Activated CD4-positive, alpha-beta memory T cell treated with anti-CD3 and anti-CD28 coated beads, Interleukin-2, amount 10 ng/mL, durations not matched to agents 7 days and 5 days (primary cell): ENCODE data around the gene KDM8. TPM values are rescaled to one million over a fixed set of nuclear protein-coding genes. Genes with fewer than 3 reads are reported as not detected.

Experiments
- CTCF ChIA-PET: fragments of 350-600 bp; sonication (Branson Sonifier 250); formaldehyde crosslinking; loops from one replicate; lab custom pipeline; 2021; ENCODE audit warnings: antibody characterized with exemption, inconsistent platforms; lab: Charles Lee
- POLR2A ChIA-PET: fragments of 350-600 bp; sonication (Branson Sonifier 250); formaldehyde crosslinking; loops from one replicate; lab custom pipeline; 2021; ENCODE audit warnings: antibody characterized with exemption; lab: Charles Lee
- DNase-seq: peaks from one replicate; pipeline ENCODE4 v3.0.0-alpha.2; 2020
- H3K27ac Mint-ChIP-seq: one replicate; pipeline ENCODE4 v1.8.0; 2021; ENCODE audit warnings: mild to moderate bottlenecking, mixed read lengths
- H3K27me3 Mint-ChIP-seq: one replicate; pipeline ENCODE4 v1.8.0; 2021; ENCODE audit warnings: mixed read lengths
- H3K36me3 Mint-ChIP-seq: one replicate; pipeline ENCODE4 v1.8.0; 2021; ENCODE audit warnings: low read depth, mixed read lengths
- H3K4me1 Mint-ChIP-seq: one replicate; pipeline ENCODE4 v1.8.0; 2021; ENCODE audit warnings: mixed read lengths
- H3K4me3 Mint-ChIP-seq: one replicate; pipeline ENCODE4 v1.8.0; 2021; ENCODE audit warnings: mild to moderate bottlenecking, mixed read lengths
- H3K9me3 Mint-ChIP-seq: one replicate; pipeline ENCODE4 v1.8.0; 2021; ENCODE audit warnings: mixed read lengths
- total RNA-seq, 2 experiments: library from RNA; stranded (reverse); gene quantifications; one replicate each; pipeline ENCODE4 v1.2.3, GENCODE V29; 2021

Gene KDM8
- total RNA-seq, 2 experiments from 2014 or later: 12.7 to 14.3 TPM

DNA sequence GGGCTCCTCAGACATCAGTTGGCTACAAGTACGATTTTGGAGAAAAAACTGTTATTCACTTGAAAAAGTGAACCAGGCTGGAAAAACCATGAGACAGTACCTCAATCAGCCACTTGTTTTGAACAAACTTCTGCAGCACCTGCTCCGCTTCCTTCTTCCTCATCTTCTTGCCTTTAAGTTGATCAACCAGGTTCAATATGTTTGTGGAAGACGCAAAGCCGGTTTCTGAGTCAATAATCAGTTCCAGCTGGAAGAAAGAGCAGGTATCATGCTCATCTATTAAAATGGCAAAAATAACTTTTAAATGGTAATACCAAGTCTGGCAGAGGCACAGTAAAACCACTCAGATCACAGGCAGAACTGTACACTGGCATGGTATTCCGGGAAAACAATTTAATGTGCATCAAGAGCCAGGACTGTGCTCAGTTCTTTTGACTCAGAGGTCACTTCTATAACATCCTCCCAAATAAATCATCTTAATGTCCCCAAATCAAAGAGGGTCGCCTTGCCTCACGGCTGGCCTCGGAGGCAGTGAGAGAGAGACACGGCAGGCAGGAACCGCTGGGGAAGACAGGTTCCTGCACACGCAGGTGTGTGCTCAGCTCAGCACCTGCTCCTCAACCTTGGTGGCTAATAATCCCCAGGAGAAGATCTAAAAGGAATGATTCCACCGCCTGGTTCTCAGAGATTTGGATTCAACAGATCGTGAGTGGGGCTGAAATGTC lies 29.7 kb downstream of the KDM8 start:
- Mint-ChIP-seq H3K9me3 (no peaks in the 10 kb centered on the region), H3K27me3 (no peaks in the 10 kb centered on the region), H3K4me1 (peaks cover 91% of the 10 kb centered on the region), H3K27ac (peak overlapping the region; percentile 100), H3K36me3 (peaks cover 52% of the 10 kb centered on the region), H3K4me3 (no peak overlapping the region)
- no peak for DNase-seq
- POLR2A ChIA-PET: interaction anchor here (1.1 to 14.5 kb wide), 8 partner anchors 11 to 134 kb away, joined by 3 to 448 read pairs (median 66); partner anchors contain the start of genes IL4R, KDM8 and NSMCE1
- CTCF ChIA-PET: interaction anchor here (1.1 to 6.5 kb wide), 9 partner anchors 8 to 135 kb away, joined by 5 to 146 read pairs (median 34); no protein-coding TSS in a partner anchor

GRCh38 chr16:27233731-27234130 lies 30.4 kb downstream of the KDM8 start:
- Mint-ChIP-seq H3K4me3 (peak overlapping the region; percentile 67), H3K9me3 (no peaks in the 10 kb centered on the region), H3K27ac (peak overlapping the region; percentile 100), H3K36me3 (peaks cover 56% of the 10 kb centered on the region), H3K27me3 (no peaks in the 10 kb centered on the region), H3K4me1 (peaks cover 97% of the 10 kb centered on the region)
- CTCF ChIA-PET: interaction anchor here (1.1 to 6.5 kb wide), 18 partner anchors 8 to 141 kb away, joined by 3 to 146 read pairs (median 12); partner anchors contain the start of gene KDM8
- DNase-seq: no peak
- POLR2A ChIA-PET: interaction anchor here (0.7 to 14.5 kb wide), 19 partner anchors 8 to 193 kb away, joined by 3 to 448 read pairs (median 10); partner anchors contain the start of genes IL21R, IL4R, KDM8 and NSMCE1

GRCh38 chr16:27234171-27234570 lies 30.8 kb downstream of the KDM8 start:
- CTCF ChIA-PET: interaction anchor here (0.9 to 6.5 kb wide), 32 partner anchors 9 to 213 kb away, joined by 3 to 146 read pairs (median 6); partner anchors contain the start of genes KDM8 and NSMCE1
- no peaks in the 10 kb centered on the region for H3K9me3 Mint-ChIP-seq
- no peaks in the 10 kb centered on the region for H3K27me3 Mint-ChIP-seq
- POLR2A ChIA-PET: interaction anchor here (0.7 to 14.5 kb wide), 31 partner anchors 9 to 213 kb away, joined by 3 to 448 read pairs (median 9); partner anchors contain the start of genes IL21R, IL4R, KDM8 and NSMCE1
- H3K4me1 Mint-ChIP-seq: peaks cover 98% of the 10 kb centered on the region
- H3K27ac Mint-ChIP-seq: peak overlapping the region; percentile 100
- H3K36me3 Mint-ChIP-seq: peaks cover 55% of the 10 kb centered on the region
- no peak for DNase-seq
- H3K4me3 Mint-ChIP-seq: peak overlapping the region; percentile 67

- CTCF ChIA-PET: interaction anchor here (0.9 to 6.5 kb wide), 41 partner anchors 9 to 218 kb away, joined by 3 to 146 read pairs (median 5); partner anchors contain the start of genes KDM8 and NSMCE1
- DNase-seq: no peak
Observed at GRCh38 chr16:27234603-27235002, 31.3 kb downstream of the KDM8 start.

DNA sequence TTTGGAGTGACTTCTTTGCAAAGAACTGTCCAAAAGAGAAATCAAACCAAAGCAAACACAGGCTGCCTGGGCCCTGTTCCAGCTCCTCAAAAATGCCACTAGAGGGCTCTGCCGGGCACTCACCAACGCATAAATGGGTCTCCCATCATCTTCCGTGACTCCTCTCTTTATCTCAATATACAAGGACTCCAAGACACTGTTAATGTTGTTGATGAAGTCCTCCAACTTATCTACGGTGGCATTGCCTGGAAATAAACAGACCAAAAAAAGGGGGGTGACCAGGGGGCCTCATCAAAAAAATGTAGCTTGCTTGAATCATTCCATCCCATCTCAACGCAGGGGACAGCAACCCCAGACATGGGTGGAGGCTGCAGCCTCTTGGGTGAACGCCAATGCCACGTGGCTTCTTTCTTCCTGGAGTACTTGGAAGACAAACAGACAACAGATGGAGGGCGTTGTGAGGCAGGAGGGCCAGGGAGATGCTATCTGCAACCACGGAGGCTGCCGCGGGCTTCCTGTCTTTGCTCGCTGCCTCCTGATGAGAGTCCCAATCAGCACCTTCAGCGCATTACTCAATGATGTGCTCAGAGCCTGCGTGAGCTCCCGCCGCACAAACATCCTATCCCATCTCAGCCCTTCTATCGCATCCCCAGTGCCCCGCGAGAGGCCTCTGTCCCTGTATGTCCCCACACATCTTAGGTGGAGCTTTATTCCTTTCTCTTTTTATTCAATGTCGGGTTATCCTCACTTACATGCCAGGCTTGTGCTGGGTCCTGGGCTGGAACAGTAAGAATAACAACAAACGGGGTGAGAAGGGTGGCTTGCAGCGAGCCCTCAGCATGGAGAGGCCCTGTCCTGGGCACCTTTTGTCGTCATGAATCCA lies 32.0 kb downstream of the KDM8 start:
- Mint-ChIP-seq H3K27me3 (no peaks in the 10 kb centered on the region), H3K36me3 (peaks cover 60% of the 10 kb centered on the region), H3K4me3 (peak overlapping the region; percentile 67), H3K9me3 (no peaks in the 10 kb centered on the region), H3K27ac (peak overlapping the region; percentile 100), H3K4me1 (peaks cover 98% of the 10 kb centered on the region)
- ChIA-PET CTCF (interaction anchor here (0.5 to 6.5 kb wide), 47 partner anchors 9 to 220 kb away, joined by 3 to 146 read pairs (median 5); partner anchors contain the start of genes KDM8 and NSMCE1), POLR2A (interaction anchor here (0.6 to 14.5 kb wide), 46 partner anchors 13 to 1062 kb away, joined by 3 to 448 read pairs (median 5); partner anchors contain the start of genes IL21R, IL4R, KDM8 and NSMCE1)
- peak; percentile 96 for DNase-seq

More at GRCh38 chr16:27234603-27235002, 31.3 kb downstream of the KDM8 start:
- H3K27ac Mint-ChIP-seq: peak overlapping the region; percentile 100
- H3K4me3 Mint-ChIP-seq: peak overlapping the region; percentile 67
- no peaks in the 10 kb centered on the region for H3K9me3 Mint-ChIP-seq
- POLR2A ChIA-PET: interaction anchor here (0.6 to 14.5 kb wide), 39 partner anchors 9 to 222 kb away, joined by 3 to 448 read pairs (median 6); partner anchors contain the start of genes IL21R, IL4R, KDM8 and NSMCE1
- H3K27me3 Mint-ChIP-seq: no peaks in the 10 kb centered on the region
- peaks cover 98% of the 10 kb centered on the region for H3K4me1 Mint-ChIP-seq
- peaks cover 55% of the 10 kb centered on the region for H3K36me3 Mint-ChIP-seq

DNA sequence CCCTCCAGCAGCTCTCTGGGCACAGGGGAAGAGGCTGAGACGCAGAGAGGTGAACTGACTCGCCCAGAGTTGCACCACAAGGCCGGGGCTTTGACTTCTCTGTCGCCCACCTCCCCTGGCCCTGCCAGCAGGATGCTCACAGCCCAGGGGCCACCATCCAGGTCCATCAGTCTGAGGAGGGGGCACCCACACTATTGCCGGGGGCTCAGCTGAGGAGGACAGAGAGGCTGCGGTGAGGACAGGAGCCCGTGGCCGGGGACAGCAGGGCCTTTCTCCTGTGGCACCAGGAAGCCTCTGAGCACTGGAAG lies 32.6 kb downstream of the KDM8 start:
- no peaks in the 10 kb centered on the region for H3K27me3 Mint-ChIP-seq
- ChIA-PET CTCF (interaction anchor here (0.9 to 6.5 kb wide), 25 partner anchors 8 to 219 kb away, joined by 3 to 146 read pairs (median 8); partner anchors contain the start of gene KDM8), POLR2A (interaction anchor here (0.8 to 14.5 kb wide), 30 partner anchors 14 to 1062 kb away, joined by 3 to 448 read pairs (median 8); partner anchors contain the start of genes IL4R, KDM8 and NSMCE1)
- peaks cover 92% of the 10 kb centered on the region for H3K4me1 Mint-ChIP-seq
- peaks cover 57% of the 10 kb centered on the region for H3K36me3 Mint-ChIP-seq
- no peaks in the 10 kb centered on the region for H3K9me3 Mint-ChIP-seq
- H3K4me3 Mint-ChIP-seq: no peak overlapping the region
- no peak for DNase-seq
- H3K27ac Mint-ChIP-seq: peak overlapping the region; percentile 100

DNA sequence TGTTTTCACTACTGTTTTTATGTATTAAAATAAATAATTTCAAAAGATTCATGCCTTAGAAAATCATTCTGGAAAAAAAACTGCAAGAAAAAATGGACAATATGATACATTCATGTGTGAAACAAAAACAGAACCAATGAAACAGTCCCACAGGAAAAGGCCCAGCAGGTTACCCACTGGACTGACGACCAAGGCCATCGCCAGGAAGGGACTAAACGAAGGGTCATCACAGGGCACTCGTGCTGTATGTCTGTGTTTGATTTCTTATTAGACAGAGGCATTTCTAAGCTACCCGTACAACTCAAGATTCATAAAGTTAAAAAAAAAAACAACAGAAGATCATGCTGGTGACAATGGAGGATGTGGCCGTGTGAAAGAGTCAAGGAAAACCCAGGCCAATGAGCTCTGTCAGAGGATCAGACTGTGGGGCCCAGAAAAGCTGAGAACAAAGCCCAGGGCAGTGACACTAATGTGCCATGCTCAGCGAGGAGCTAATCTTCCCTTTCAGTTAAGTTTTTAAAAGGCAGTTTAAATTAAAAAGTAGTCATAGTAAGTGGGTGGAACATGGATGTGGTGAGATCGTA lies 33.4 kb downstream of the KDM8 start:
- peaks cover 90% of the 10 kb centered on the region for H3K4me1 Mint-ChIP-seq
- peaks cover 62% of the 10 kb centered on the region for H3K36me3 Mint-ChIP-seq
- H3K27me3 Mint-ChIP-seq: no peaks in the 10 kb centered on the region
- no peaks in the 10 kb centered on the region for H3K9me3 Mint-ChIP-seq
- H3K4me3 Mint-ChIP-seq: peak overlapping the region; percentile 60
- POLR2A ChIA-PET: interaction anchor here (0.7 to 14.5 kb wide), 23 partner anchors 13 to 210 kb away, joined by 3 to 448 read pairs (median 7); partner anchors contain the start of genes IL21R, IL4R, KDM8 and NSMCE1
- no peak for DNase-seq
- CTCF ChIA-PET: interaction anchor here (0.7 to 6.5 kb wide), 13 partner anchors 14 to 132 kb away, joined by 3 to 146 read pairs (median 4); partner anchors contain the start of gene KDM8
- peak overlapping the region; percentile 100 for H3K27ac Mint-ChIP-seq

DNA sequence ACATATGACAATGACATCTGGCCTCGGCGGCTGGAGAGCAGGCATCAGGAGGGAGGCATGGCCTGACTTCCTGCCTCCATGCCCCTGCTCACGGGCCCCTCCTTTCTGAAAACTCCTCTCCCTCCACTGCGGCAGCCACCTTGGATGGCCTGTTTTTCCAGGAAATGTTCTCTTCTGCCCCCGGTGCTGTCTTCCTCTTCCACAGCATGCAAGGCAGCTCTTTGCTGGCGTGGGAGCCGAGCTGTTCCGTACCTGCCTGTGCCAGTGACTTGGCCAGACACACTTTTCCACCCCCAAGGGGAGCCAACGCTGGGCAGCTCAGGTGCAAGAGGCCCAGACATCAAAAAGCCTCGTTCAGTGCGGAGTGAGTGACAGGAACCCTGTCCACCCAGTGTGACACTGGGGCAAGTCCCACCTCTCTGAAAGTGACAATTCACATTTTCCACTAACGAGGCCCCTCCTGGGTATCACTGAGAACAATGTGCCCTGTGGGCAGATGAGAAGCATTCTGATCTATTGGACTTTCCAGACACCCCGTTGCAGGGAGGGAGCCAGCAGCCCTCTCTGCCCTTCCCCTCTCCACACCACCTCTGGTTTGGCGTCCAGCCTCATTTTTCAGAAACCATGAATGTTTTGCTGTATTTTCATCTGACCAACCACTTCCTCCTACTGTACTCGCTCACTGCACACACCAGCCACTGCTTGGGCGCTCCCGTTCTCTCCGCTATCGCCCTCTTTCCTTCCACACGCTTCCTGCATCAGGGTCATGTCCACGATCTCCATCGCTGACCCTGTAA lies 34.1 kb downstream of the KDM8 start:
- H3K27me3 Mint-ChIP-seq: no peaks in the 10 kb centered on the region
- H3K36me3 Mint-ChIP-seq: peaks cover 59% of the 10 kb centered on the region
- no peaks in the 10 kb centered on the region for H3K9me3 Mint-ChIP-seq
- H3K4me3 Mint-ChIP-seq: peak overlapping the region; percentile 60
- ChIA-PET POLR2A (interaction anchor here (0.7 to 14.5 kb wide), 21 partner anchors 12 to 170 kb away, joined by 3 to 448 read pairs (median 7); partner anchors contain the start of genes IL21R, IL4R, KDM8 and NSMCE1), CTCF (interaction anchor here (0.7 to 6.5 kb wide), 10 partner anchors 13 to 131 kb away, joined by 3 to 146 read pairs (median 4); partner anchors contain the start of gene KDM8)
- H3K27ac Mint-ChIP-seq: peak overlapping the region; percentile 100
- peak; percentile 82 for DNase-seq
- peaks cover 88% of the 10 kb centered on the region for H3K4me1 Mint-ChIP-seq

DNA sequence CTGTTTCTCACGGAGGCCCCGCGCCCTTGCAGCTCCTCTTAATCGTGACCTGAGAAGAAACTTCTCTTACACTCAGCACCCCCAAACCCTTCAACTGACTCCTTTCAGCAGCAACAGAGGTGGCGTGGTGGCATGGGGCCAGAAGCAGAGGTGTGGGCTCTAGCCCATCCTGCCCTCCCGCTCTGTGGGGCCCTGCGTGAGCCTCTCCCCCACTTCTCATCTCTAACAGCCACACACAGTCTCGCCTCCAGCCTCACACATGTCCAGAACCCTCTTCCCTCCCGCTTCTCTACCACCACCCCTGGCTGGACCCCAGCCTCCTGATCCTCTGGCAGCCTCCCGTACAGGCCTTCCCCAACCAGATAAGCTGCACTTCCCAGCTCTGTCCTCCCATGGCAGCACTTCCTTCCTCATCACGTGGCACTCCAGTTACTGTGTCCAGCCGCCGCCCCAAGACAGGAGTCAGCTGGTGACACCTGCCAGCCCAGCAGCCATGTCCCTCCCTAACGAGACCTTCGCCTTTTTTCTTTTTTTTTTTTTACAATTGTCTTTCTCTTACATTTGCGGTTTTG lies 34.8 kb downstream of the KDM8 start:
- Mint-ChIP-seq H3K4me1 (peaks cover 88% of the 10 kb centered on the region), H3K27ac (peak overlapping the region; percentile 100), H3K4me3 (peak overlapping the region; percentile 60), H3K27me3 (no peaks in the 10 kb centered on the region), H3K36me3 (peaks cover 52% of the 10 kb centered on the region), H3K9me3 (no peaks in the 10 kb centered on the region)
- CTCF ChIA-PET: interaction anchor here (0.7 to 6.5 kb wide), 4 partner anchors 27 to 81 kb away, joined by 3 to 146 read pairs (median 39); no protein-coding TSS in a partner anchor
- DNase-seq: no peak
- POLR2A ChIA-PET: interaction anchor here (1.0 to 14.5 kb wide), 13 partner anchors 12 to 164 kb away, joined by 3 to 448 read pairs (median 7); partner anchors contain the start of genes IL21R, IL4R, KDM8 and NSMCE1

DNA sequence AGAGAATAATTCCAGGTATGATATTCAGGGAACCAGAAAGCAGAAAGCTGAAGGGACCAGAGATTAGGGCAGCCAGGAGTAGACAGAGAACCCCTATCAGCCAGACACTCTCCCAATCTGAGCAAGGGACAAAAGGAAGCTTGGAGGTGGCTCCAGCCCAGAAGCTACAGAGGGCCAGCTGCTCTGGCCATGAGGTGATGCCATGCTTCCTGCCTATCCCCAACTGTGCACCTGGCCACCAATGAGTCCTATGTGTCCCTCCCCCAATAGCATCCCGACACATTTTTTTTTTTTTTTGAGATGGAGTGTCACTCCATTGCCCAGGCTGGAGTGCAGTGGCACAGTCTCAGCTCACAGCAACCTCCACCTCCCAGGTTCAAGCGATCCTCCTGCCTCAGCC lies 35.3 kb downstream of the KDM8 start:
- Mint-ChIP-seq H3K27me3 (no peaks in the 10 kb centered on the region), H3K27ac (peak overlapping the region; percentile 100), H3K36me3 (peaks cover 50% of the 10 kb centered on the region), H3K9me3 (no peaks in the 10 kb centered on the region), H3K4me3 (no peak overlapping the region), H3K4me1 (peaks cover 87% of the 10 kb centered on the region)
- POLR2A ChIA-PET: interaction anchor here (1.1 to 14.5 kb wide), 8 partner anchors 11 to 135 kb away, joined by 3 to 448 read pairs (median 29); partner anchors contain the start of genes IL4R, KDM8 and NSMCE1
- DNase-seq: no peak
- CTCF ChIA-PET: interaction anchor here (0.5 to 6.5 kb wide), 2 partner anchors 80 to 1773 kb away, joined by 3 to 146 read pairs; no protein-coding TSS in a partner anchor
